ENCODE measurements around the gene MBD5. TPM values are rescaled to one million over a fixed set of nuclear protein-coding genes. Genes with fewer than 3 reads are reported as not detected.

MBD5 gene
- total RNA-seq, 2 experiments from 2014 or later = 13.8 to 46.3 TPM

GRCh38 chr2:148517822-148518221 lies 496.9 kb downstream of the MBD5 start:
- H3K9me3 ChIP-seq (ENCODE audit: low read length) = no peaks in the 10 kb centered on the region
- DNase-seq (ENCODE audit: low spot score) = no peak
- ChIA-PET POLR2A (no interaction called here), CTCF (ENCODE audit: unreplicated experiment) (no interaction called here)
- no peaks in the 10 kb centered on the region for H3K36me3 ChIP-seq (ENCODE audit: insufficient read depth, low read length)
- no peaks in the 10 kb centered on the region for H3K4me1 ChIP-seq (ENCODE audit: insufficient read depth, low read length, poor library complexity, severe bottlenecking)
- no peak for TF ChIP-seq CTCF (conservative IDR thresholded peaks at IDR 0.05; ENCODE audit: low read length)
- TF ChIP-seq EZH2phosphoT487 (IDR thresholded peaks at IDR 0.05; ENCODE audit: borderline replicate concordance, low read depth, low read length) = no peak
- no peak overlapping the region for H2AFZ ChIP-seq (ENCODE audit: low read length)
- H3K9me2 ChIP-seq (ENCODE audit: insufficient read depth, low read length) = no peaks in the 10 kb centered on the region
- no peak overlapping the region for H3K4me2 ChIP-seq (ENCODE audit: low read length)
- H4K20me1 ChIP-seq (ENCODE audit: insufficient read depth, low read length) = no peaks in the 10 kb centered on the region
- intact Hi-C loops (cut with micrococcal nuclease; ENCODE audit: unreplicated experiment) = no loop called here
- no TSS peak for BruUV-seq (replicated peaks)
- H3K27ac ChIP-seq (ENCODE audit: low read depth, low read length, poor library complexity, severe bottlenecking) = no peak overlapping the region
- H3K4me3 ChIP-seq (ENCODE audit: low read depth, low read length, poor library complexity, severe bottlenecking) = no peak overlapping the region
- no peaks in the 10 kb centered on the region for H3K79me2 ChIP-seq (ENCODE audit: insufficient read depth, low read depth, low read length)

- Histone ChIP-seq H3K4me1 (ENCODE audit: insufficient read depth, low read length, poor library complexity, severe bottlenecking) (no peaks in the 10 kb centered on the region), H3K79me2 (ENCODE audit: insufficient read depth, low read depth, low read length) (no peaks in the 10 kb centered on the region), H3K9me3 (ENCODE audit: low read length) (no peaks in the 10 kb centered on the region), H3K4me3 (ENCODE audit: low read depth, low read length, poor library complexity, severe bottlenecking) (no peak overlapping the region), H3K27ac (ENCODE audit: low read depth, low read length, poor library complexity, severe bottlenecking) (no peak overlapping the region), H3K4me2 (ENCODE audit: low read length) (no peak overlapping the region), H4K20me1 (ENCODE audit: insufficient read depth, low read length) (no peaks in the 10 kb centered on the region), H3K36me3 (ENCODE audit: insufficient read depth, low read length) (no peaks in the 10 kb centered on the region), H2AFZ (ENCODE audit: low read length) (no peak overlapping the region), H3K9me2 (ENCODE audit: insufficient read depth, low read length) (no peaks in the 10 kb centered on the region)
- intact Hi-C loops (cut with micrococcal nuclease; ENCODE audit: unreplicated experiment) = no loop called here
- no peak for DNase-seq (ENCODE audit: low spot score)
- no peak for TF ChIP-seq EZH2phosphoT487 (IDR thresholded peaks at IDR 0.05; ENCODE audit: borderline replicate concordance, low read depth, low read length)
- TF ChIP-seq CTCF (conservative IDR thresholded peaks at IDR 0.05; ENCODE audit: low read length) = no peak
- ChIA-PET POLR2A (interaction anchor here (0.7 kb wide), 1 partner anchor 181 kb away, joined by 3 read pairs; no protein-coding TSS in a partner anchor), CTCF (ENCODE audit: unreplicated experiment) (no interaction called here)
- BruUV-seq (replicated peaks) = no TSS peak
Observed at GRCh38 chr2:148519013-148519412, 498.1 kb downstream of the MBD5 start.

GRCh38 chr2:148521181-148521580 lies 500.3 kb downstream of the MBD5 start:
- BruUV-seq (replicated peaks) = no TSS peak
- TF ChIP-seq EZH2phosphoT487 (IDR thresholded peaks at IDR 0.05; ENCODE audit: borderline replicate concordance, low read depth, low read length) (no peak), CTCF (conservative IDR thresholded peaks at IDR 0.05; ENCODE audit: low read length) (no peak)
- no peaks in the 10 kb centered on the region for H3K4me1 ChIP-seq (ENCODE audit: insufficient read depth, low read length, poor library complexity, severe bottlenecking)
- ChIA-PET POLR2A (interaction anchor here (0.6 kb wide), 1 partner anchor 22 kb away, joined by 3 read pairs; no protein-coding TSS in a partner anchor), CTCF (ENCODE audit: unreplicated experiment) (no interaction called here)
- no peak overlapping the region for H3K4me2 ChIP-seq (ENCODE audit: low read length)
- no peak overlapping the region for H3K27ac ChIP-seq (ENCODE audit: low read depth, low read length, poor library complexity, severe bottlenecking)
- H2AFZ ChIP-seq (ENCODE audit: low read length) = no peak overlapping the region
- H3K9me3 ChIP-seq (ENCODE audit: low read length) = no peaks in the 10 kb centered on the region
- H3K79me2 ChIP-seq (ENCODE audit: insufficient read depth, low read depth, low read length) = no peaks in the 10 kb centered on the region
- H4K20me1 ChIP-seq (ENCODE audit: insufficient read depth, low read length) = no peaks in the 10 kb centered on the region
- intact Hi-C loops (cut with micrococcal nuclease; ENCODE audit: unreplicated experiment) = no loop called here
- no peak for DNase-seq (ENCODE audit: low spot score)
- no peak overlapping the region for H3K4me3 ChIP-seq (ENCODE audit: low read depth, low read length, poor library complexity, severe bottlenecking)
- H3K9me2 ChIP-seq (ENCODE audit: insufficient read depth, low read length) = no peaks in the 10 kb centered on the region
- no peaks in the 10 kb centered on the region for H3K36me3 ChIP-seq (ENCODE audit: insufficient read depth, low read length)
